GM18858 (cell line): Measurements from ENCODE around the gene TMEM272.

Experiments used
- ATAC-seq: cut with Tn5 transposase; IDR thresholded peaks from one replicate; pipeline ENCODE4 v1.9.1; 2021; ENCODE audit not compliant: unreplicated experiment

The TMEM272 gene

GRCh38 chr13:51763486-51763885 lies 81.5 kb downstream of the TMEM272 start:
- no peak for ATAC-seq
